ENCODE measurements around the gene PCP4. TPM values are rescaled to one million over a fixed set of nuclear protein-coding genes. Genes with fewer than 3 reads are reported as not detected.

PCP4 gene
- polyA plus RNA-seq, 2 of the 4 experiments (the other 2 are of a cell fraction), result not detected

- ChIA-PET CTCF (interaction anchor here (1.4 kb wide), 1 partner anchor 74 kb away, joined by 4 read pairs; no protein-coding TSS in a partner anchor), POLR2A (no interaction called here)
- WGBS (ENCODE audit: missing lambda C conversion rate), result 2% methylated on average over 4 of the region's 4 CpGs
- H3K4me1 ChIP-seq, result no peaks in the 10 kb centered on the region
- DNase-seq (ENCODE audit: low read depth in 1 of 2, low spot score in 1 of 2) (no peak), ATAC-seq (no peak), FAIRE-seq (no peak)
- H3K4me2 ChIP-seq, result no peak overlapping the region
- H3K4me3 ChIP-seq, result no peak overlapping the region
- no peak overlapping the region for H3K27ac ChIP-seq
- TF ChIP-seq FOSB (CRISPR knock-in tag; IDR thresholded peaks at IDR 0.05), result no peak
- TF ChIP-seq MAZ (IDR thresholded peaks at IDR 0.05; ENCODE audit: borderline replicate concordance, low read depth, low read length), result no peak
- no peak for TF ChIP-seq HOXB13 (CRISPR knock-in tag; IDR thresholded peaks at IDR 0.05; ENCODE audit: low read depth)
- no peak for TF ChIP-seq FOSL2 (IDR thresholded peaks at IDR 0.05)
- TF ChIP-seq FOSL2 (CRISPR knock-in tag; IDR thresholded peaks at IDR 0.05), result no peak
- no peak for TF ChIP-seq CEBPB (IDR thresholded peaks at IDR 0.05)
- TF ChIP-seq KDM5A (IDR thresholded peaks at IDR 0.05), result no peak
- TF ChIP-seq CTCF (IDR thresholded peaks at IDR 0.05), result no peak
- no peak for TF ChIP-seq JUN (IDR thresholded peaks at IDR 0.05)
- no peak for TF ChIP-seq HMGXB4 (CRISPR knock-in tag; IDR thresholded peaks at IDR 0.05; ENCODE audit: borderline replicate concordance)
- TF ChIP-seq MAFK (IDR thresholded peaks at IDR 0.05; ENCODE audit: partially characterized antibody), result no peak
- TF ChIP-seq BHLHE40 (IDR thresholded peaks at IDR 0.05; ENCODE audit: low read depth, low read length), result no peak
- TF ChIP-seq EP300 (IDR thresholded peaks at IDR 0.05), result no peak
- TF ChIP-seq HOXB5 (CRISPR knock-in tag; IDR thresholded peaks at IDR 0.05), result no peak
- no peak for TF ChIP-seq ZNF302 (CRISPR knock-in tag; IDR thresholded peaks at IDR 0.05)
- no peaks in the 10 kb centered on the region for H3K9me3 ChIP-seq
Observed at GRCh38 chr21:39863111-39863510, 4.1 kb upstream of the PCP4 start.

- no peak for ATAC-seq
- no peaks in the 10 kb centered on the region for H3K9me3 ChIP-seq
- POLR2A ChIA-PET, result no interaction called here
- CTCF ChIA-PET, result interaction anchor here (0.7 to 4.2 kb wide), 9 partner anchors 9 to 1203 kb away, joined by 3 to 23 read pairs (median 4); no protein-coding TSS in a partner anchor
- DNase-seq (ENCODE audit: low read depth in 1 of 2, low spot score in 1 of 2), result no peak
- no peak overlapping the region for H3K27ac ChIP-seq
- H3K4me1 ChIP-seq, result no peaks in the 10 kb centered on the region
- H3K4me3 ChIP-seq, result no peak overlapping the region
- TF ChIP-seq EHF (CRISPR knock-in tag; IDR thresholded peaks at IDR 0.05) (no peak), NFE2L2 (conservative IDR thresholded peaks at IDR 0.05; ENCODE audit: low read length) (no peak), HMGXB4 (CRISPR knock-in tag; IDR thresholded peaks at IDR 0.05; ENCODE audit: borderline replicate concordance) (no peak), JUN (IDR thresholded peaks at IDR 0.05) (no peak), PBX3 (IDR thresholded peaks at IDR 0.05) (no peak), SMC3 (IDR thresholded peaks at IDR 0.05) (no peak), ESRRA (IDR thresholded peaks at IDR 0.05; ENCODE audit: borderline replicate concordance, low read length) (no peak), RNF2 (IDR thresholded peaks at IDR 0.05; ENCODE audit: borderline replicate concordance, low read depth) (no peak), FOSB (CRISPR knock-in tag; IDR thresholded peaks at IDR 0.05) (no peak), MYC (IDR thresholded peaks at IDR 0.05; ENCODE audit: borderline replicate concordance, low read length) (no peak), ATOH8 (CRISPR knock-in tag; IDR thresholded peaks at IDR 0.05; ENCODE audit: low read depth) (no peak), EHMT2 (IDR thresholded peaks at IDR 0.05; ENCODE audit: low read depth) (no peak), HES2 (IDR thresholded peaks at IDR 0.05) (no peak), NPAS2 (CRISPR knock-in tag; IDR thresholded peaks at IDR 0.05; ENCODE audit: borderline replicate concordance) (no peak), SREBF2 (IDR thresholded peaks at IDR 0.05) (no peak), ZSCAN20 (CRISPR knock-in tag; IDR thresholded peaks at IDR 0.05) (no peak)
- no peak for FAIRE-seq
- no peak overlapping the region for H3K4me2 ChIP-seq
- WGBS (ENCODE audit: missing lambda C conversion rate), result 22% methylated on average over 4 of the region's 10 CpGs
Observed at GRCh38 chr21:39866093-39866492, 1.1 kb upstream of the PCP4 start.

Measured in A549 (cell line).